CD8-positive, alpha-beta memory T cell (primary cell): ENCODE data around the gene METTL22. TPM values are rescaled to one million over a fixed set of nuclear protein-coding genes. Genes with fewer than 3 reads are reported as not detected.
A peak's percentile ranks its signal among the peaks of the same experiment; 100 is the strongest.

Experiments
- CTCF ChIA-PET: fragments of 350-600 bp; sonication (Branson Sonifier 250); formaldehyde crosslinking; loops from one replicate; lab custom pipeline; 2021; ENCODE audit warnings: antibody characterized with exemption; lab: Charles Lee
- POLR2A ChIA-PET: fragments of 350-600 bp; sonication (Branson Sonifier 250); formaldehyde crosslinking; loops from one replicate; lab custom pipeline; 2021; ENCODE audit warnings: antibody characterized with exemption; lab: Charles Lee
- DNase-seq, 5 donors: peaks; one replicate each; pipeline versions ENCODE4 v3.0.0 to v3.0.0-alpha.2; 2020 to 2022; ENCODE audit warnings: mixed read lengths in 1 of 5
- H3K27ac ChIP-seq: one replicate; pipeline ENCODE4 v1.7.0; 2013; ENCODE audit warnings: low read depth, mild to moderate bottlenecking, low read length, moderate library complexity
- H3K27me3 ChIP-seq: 2 replicates; pipeline ENCODE4 v1.7.0; 2013; ENCODE audit warnings: low read length, mild to moderate bottlenecking; ENCODE audit not compliant: insufficient read depth, poor library complexity, severe bottlenecking
- H3K36me3 ChIP-seq: 2 replicates; pipeline ENCODE4 v1.7.0; 2013; ENCODE audit warnings: mild to moderate bottlenecking, low read length, moderate library complexity; ENCODE audit not compliant: insufficient read depth
- H3K4me1 ChIP-seq: 2 replicates; pipeline ENCODE4 v1.7.0; 2013; ENCODE audit warnings: mild to moderate bottlenecking, low read length, moderate library complexity; ENCODE audit not compliant: insufficient read depth
- H3K4me3 ChIP-seq: 2 replicates; pipeline ENCODE4 v1.7.0; 2013; ENCODE audit warnings: mild to moderate bottlenecking, low read length
- H3K9me3 ChIP-seq: 2 replicates; pipeline ENCODE4 v1.7.0; 2013; ENCODE audit warnings: mild to moderate bottlenecking, low read length
- H3K27ac Mint-ChIP-seq, 8 donors: one replicate each; pipeline ENCODE4 v1.8.0; 2020 to 2021; ENCODE audit warnings: mixed read lengths in 8 of 8, mild to moderate bottlenecking in 6 of 8, inconsistent platforms in 3 of 8, moderate library complexity in 3 of 8
- H3K27me3 Mint-ChIP-seq, 2 donors: one replicate each; pipeline ENCODE4 v1.8.0; 2020 to 2021; ENCODE audit warnings: mixed read lengths in 2 of 2, mild to moderate bottlenecking in 1 of 2, moderate library complexity in 1 of 2
- H3K36me3 Mint-ChIP-seq, 3 donors: one replicate each; pipeline ENCODE4 v1.8.0; 2020 to 2021; ENCODE audit warnings: mixed read lengths in 3 of 3, inconsistent platforms in 1 of 3, mild to moderate bottlenecking in 1 of 3
- H3K4me1 Mint-ChIP-seq, 3 donors: one replicate each; pipeline ENCODE4 v1.8.0; 2020 to 2021; ENCODE audit warnings: mixed read lengths in 3 of 3, inconsistent platforms in 1 of 3, mild to moderate bottlenecking in 1 of 3
- H3K4me3 Mint-ChIP-seq, 7 donors: one replicate each; pipeline ENCODE4 v1.8.0; 2020 to 2021; ENCODE audit warnings: mixed read lengths in 7 of 7, mild to moderate bottlenecking in 6 of 7, moderate library complexity in 4 of 7, inconsistent platforms in 2 of 7
- H3K9me3 Mint-ChIP-seq, 5 donors: one replicate each; pipeline ENCODE4 v1.8.0; 2020 to 2022; ENCODE audit warnings: mixed read lengths in 5 of 5, mild to moderate bottlenecking in 3 of 5, moderate library complexity in 2 of 5, inconsistent platforms in 1 of 5
- polyA plus RNA-seq: library from polyadenylated mRNA; unstranded; fragments of 300-500 nt; fragmentation: Illumina TruSeq; gene quantifications from one replicate; pipeline ENCODE4 v1.2.3, GENCODE V29; 2021
- total RNA-seq, 2 experiments: library from RNA; stranded (reverse); gene quantifications; one replicate each; pipeline ENCODE4 v1.2.3, GENCODE V29; 2021

METTL22 gene
- total and polyA plus RNA-seq, 3 experiments from 2014 or later, result 10.8 to 24.1 (median 21.3) TPM

DNA sequence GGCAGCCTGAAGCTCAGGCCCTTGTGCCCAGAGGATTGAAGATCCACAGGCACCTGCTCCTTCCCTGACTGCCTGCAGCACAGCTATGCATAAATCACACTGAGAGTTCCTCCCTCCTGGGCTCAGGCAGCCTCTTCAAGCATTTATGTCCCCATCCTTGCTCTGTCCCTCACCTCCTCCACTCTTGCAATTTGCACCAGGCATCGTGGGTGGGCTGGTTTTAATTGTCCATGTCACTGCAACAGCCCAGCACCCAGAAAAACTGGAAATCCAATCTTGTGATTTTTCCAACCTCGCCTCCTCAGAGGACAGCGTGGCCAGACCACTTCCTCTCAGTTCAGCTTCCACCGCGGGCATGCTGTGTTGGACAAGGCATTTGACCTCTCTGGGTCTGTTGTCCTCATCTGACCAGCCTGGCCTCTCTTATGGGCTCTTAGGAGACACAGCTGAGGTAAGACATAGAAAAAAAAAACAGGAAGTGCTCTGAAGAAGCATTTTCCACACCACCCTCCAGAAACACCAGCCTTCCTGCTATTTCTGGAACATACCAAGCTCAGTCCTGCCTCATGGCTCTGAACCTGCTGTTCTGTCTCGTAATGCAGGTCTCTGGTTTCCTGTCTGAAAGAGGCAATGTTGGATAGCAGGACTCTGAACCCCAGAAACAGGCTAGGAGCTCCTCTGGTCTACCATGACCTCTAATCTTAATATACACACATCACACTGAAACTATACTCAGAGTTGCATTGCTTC, 39.5 kb upstream of the METTL22 start:
- Histone ChIP-seq H3K9me3 (no peaks in the 10 kb centered on the region), H3K4me1 (no peaks in the 10 kb centered on the region), H3K27me3 (peaks cover under 1% of the 10 kb centered on the region), H3K27ac (no peak overlapping the region), H3K4me3 (no peak overlapping the region), H3K36me3 (no peaks in the 10 kb centered on the region)
- Mint-ChIP-seq H3K4me1 (no peaks in the 10 kb centered on the region), H3K27me3 (peaks cover 17 to 46% of the 10 kb centered on the region in 2 donors), H3K4me3 (no peak overlapping the region), H3K9me3 (peaks cover 0 to 2% (median 0%) of the 10 kb centered on the region in 5 donors), H3K27ac (no peak overlapping the region), H3K36me3 (no peaks in the 10 kb centered on the region)
- ChIA-PET POLR2A (no interaction called here), CTCF (interaction anchor here (1.4 kb wide), 1 partner anchor 9 kb away, joined by 4 read pairs; no protein-coding TSS in a partner anchor)
- DNase-seq, result no peak

DNA sequence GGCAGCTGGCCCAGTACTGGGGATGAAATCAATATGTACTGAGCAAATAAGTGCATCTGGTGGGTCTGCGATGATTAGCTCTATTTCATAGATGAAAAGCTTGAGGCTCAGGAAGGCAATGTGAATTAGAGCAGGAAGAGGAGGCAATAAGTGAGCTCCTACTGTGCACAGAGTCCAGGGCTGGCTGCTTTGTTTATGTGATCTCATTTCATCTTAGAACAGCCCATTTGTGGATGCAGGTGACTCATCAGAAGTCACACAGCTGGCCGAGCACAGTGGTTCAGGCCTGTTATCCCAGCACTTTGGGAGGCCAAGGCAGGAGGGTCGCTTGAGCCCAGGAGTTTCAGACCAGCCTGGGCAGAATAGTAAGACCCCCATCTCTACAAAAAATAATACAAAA, 38.3 kb upstream of the METTL22 start:
- H3K4me1 ChIP-seq, result no peaks in the 10 kb centered on the region
- H3K27ac ChIP-seq, result no peak overlapping the region
- peaks cover 0 to 2% (median 0%) of the 10 kb centered on the region in 5 donors for H3K9me3 Mint-ChIP-seq
- POLR2A ChIA-PET, result no interaction called here
- no peak overlapping the region for H3K4me3 Mint-ChIP-seq
- no peaks in the 10 kb centered on the region for H3K36me3 Mint-ChIP-seq
- no peak overlapping the region for H3K27ac Mint-ChIP-seq
- CTCF ChIA-PET, result no interaction called here
- H3K4me1 Mint-ChIP-seq, result no peaks in the 10 kb centered on the region
- H3K27me3 Mint-ChIP-seq, result peaks cover 17 to 44% of the 10 kb centered on the region in 2 donors
- peaks cover 6% of the 10 kb centered on the region for H3K27me3 ChIP-seq
- H3K9me3 ChIP-seq, result no peaks in the 10 kb centered on the region
- no peak overlapping the region for H3K4me3 ChIP-seq
- no peak for DNase-seq
- no peaks in the 10 kb centered on the region for H3K36me3 ChIP-seq

DNA sequence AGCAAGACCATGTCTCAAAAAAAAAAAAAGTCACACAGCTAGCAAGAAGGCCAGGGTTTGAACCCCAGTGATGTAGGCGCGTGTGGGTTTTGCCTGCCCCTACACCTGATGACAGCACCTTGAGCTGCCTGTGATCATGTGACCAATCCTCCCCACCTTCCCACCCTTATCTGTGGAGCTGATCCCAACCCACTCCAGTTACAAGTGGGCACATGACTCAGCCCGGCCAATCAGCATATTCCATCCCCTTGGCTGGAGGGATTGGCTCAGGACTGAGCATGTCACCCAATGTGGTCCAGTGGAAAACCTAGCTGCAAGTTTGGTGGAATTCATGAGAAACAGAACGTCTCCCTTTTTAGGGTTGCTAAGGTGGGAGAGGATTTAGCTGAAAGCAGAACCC, 37.8 kb upstream of the METTL22 start:
- Mint-ChIP-seq H3K27me3 (peaks cover 21 to 46% of the 10 kb centered on the region in 2 donors), H3K4me1 (peaks cover 0 to 3% (median 2%) of the 10 kb centered on the region in 3 donors), H3K27ac (peak overlapping the region in 1 of 8 donors; percentile 68), H3K4me3 (no peak overlapping the region), H3K36me3 (peaks cover 0 to 1% (median 0%) of the 10 kb centered on the region in 3 donors), H3K9me3 (peaks cover 0 to 2% (median 0%) of the 10 kb centered on the region in 5 donors)
- POLR2A ChIA-PET, result no interaction called here
- CTCF ChIA-PET, result interaction anchor here (1.2 kb wide), 1 partner anchor 18 kb away, joined by 3 read pairs; no protein-coding TSS in a partner anchor
- no peak for DNase-seq
- no peaks in the 10 kb centered on the region for H3K36me3 ChIP-seq
- peaks cover 6% of the 10 kb centered on the region for H3K27me3 ChIP-seq
- H3K27ac ChIP-seq, result no peak overlapping the region
- no peaks in the 10 kb centered on the region for H3K9me3 ChIP-seq
- H3K4me1 ChIP-seq, result no peaks in the 10 kb centered on the region
- no peak overlapping the region for H3K4me3 ChIP-seq

DNA sequence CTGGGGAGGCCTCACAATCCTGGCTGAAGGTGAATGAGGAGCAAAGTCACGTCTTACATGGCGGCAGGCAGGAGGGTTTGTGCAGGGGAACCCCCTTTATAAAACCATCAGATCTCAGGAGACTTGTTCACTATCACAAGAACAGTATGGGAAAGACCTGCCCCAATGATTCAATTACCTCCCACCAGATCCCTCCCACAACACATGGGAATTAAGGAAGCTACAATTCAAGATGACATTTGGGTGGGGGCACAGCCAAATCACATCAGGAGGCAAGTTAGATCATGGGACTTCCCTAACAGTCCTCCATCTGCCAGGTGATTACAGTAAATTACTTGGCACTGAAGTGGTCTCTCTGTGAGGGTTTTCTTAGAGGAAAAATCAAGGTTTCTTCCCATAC, 36.5 kb upstream of the METTL22 start:
- Histone ChIP-seq H3K4me3 (no peak overlapping the region), H3K27me3 (peaks cover 13% of the 10 kb centered on the region), H3K36me3 (no peaks in the 10 kb centered on the region), H3K27ac (no peak overlapping the region), H3K9me3 (no peaks in the 10 kb centered on the region), H3K4me1 (no peaks in the 10 kb centered on the region)
- peaks cover 25 to 45% of the 10 kb centered on the region in 2 donors for H3K27me3 Mint-ChIP-seq
- CTCF ChIA-PET, result no interaction called here
- no peak for DNase-seq
- peaks cover 0 to 6% (median 3%) of the 10 kb centered on the region in 3 donors for H3K4me1 Mint-ChIP-seq
- no peak overlapping the region for H3K4me3 Mint-ChIP-seq
- POLR2A ChIA-PET, result no interaction called here
- H3K9me3 Mint-ChIP-seq, result peaks cover 0 to 3% (median 0%) of the 10 kb centered on the region in 5 donors
- H3K27ac Mint-ChIP-seq, result no peak overlapping the region
- H3K36me3 Mint-ChIP-seq, result peaks cover 0 to 2% (median 0%) of the 10 kb centered on the region in 3 donors

DNA sequence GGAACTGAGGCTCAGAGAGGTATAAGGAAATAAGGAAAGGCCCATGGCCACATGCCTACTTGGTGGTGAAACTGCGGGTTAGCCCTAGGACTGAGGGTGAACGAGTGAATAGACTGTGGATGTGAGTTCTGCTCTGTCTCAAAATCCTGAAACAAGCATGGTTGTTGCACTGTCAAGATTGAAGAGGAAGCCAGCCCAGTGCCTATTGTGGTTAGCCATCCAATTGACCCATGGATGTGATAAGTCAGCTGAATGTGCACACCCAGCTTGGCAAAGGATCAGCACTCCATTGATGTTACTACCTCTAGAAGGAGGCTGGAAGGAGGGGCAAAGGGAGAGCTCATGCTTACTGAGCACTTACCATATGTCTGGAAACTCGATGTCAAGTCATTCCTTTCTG, 35.6 kb upstream of the METTL22 start:
- DNase-seq, result no peak
- Mint-ChIP-seq H3K4me1 (peaks cover 0 to 7% (median 3%) of the 10 kb centered on the region in 3 donors), H3K4me3 (no peak overlapping the region), H3K9me3 (peaks cover 0 to 4% (median 0%) of the 10 kb centered on the region in 5 donors), H3K27ac (no peak overlapping the region), H3K36me3 (peaks cover 0 to 2% (median 0%) of the 10 kb centered on the region in 3 donors), H3K27me3 (peaks cover 26 to 47% of the 10 kb centered on the region in 2 donors)
- Histone ChIP-seq H3K27ac (no peak overlapping the region), H3K4me3 (no peak overlapping the region), H3K27me3 (peaks cover 14% of the 10 kb centered on the region), H3K36me3 (no peaks in the 10 kb centered on the region), H3K4me1 (no peaks in the 10 kb centered on the region), H3K9me3 (no peaks in the 10 kb centered on the region)
- ChIA-PET CTCF (no interaction called here), POLR2A (no interaction called here)

DNA sequence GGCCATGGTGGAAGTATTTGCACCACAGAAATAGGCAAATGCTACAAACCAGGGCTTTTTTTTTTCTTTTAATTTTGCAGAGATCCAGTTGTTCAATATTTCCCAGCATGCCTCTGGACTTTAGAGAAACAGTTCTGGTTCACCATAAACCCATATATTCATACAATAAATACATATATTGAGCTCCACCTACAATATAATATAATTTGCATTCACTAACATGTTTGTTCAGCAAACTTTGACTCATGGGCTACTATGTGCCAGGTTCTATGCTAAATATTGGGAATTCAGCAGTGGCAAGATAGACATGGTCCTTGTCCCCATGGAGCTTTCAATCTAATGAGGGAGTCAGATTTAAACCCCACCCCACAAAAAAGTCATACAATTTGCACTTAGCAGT, 34.4 kb upstream of the METTL22 start:
- no peak for DNase-seq
- no peak overlapping the region for H3K27ac ChIP-seq
- POLR2A ChIA-PET, result no interaction called here
- peaks cover 14% of the 10 kb centered on the region for H3K27me3 ChIP-seq
- no peak overlapping the region for H3K27ac Mint-ChIP-seq
- H3K4me1 Mint-ChIP-seq, result peaks cover 0 to 7% (median 3%) of the 10 kb centered on the region in 3 donors
- H3K27me3 Mint-ChIP-seq, result peaks cover 26 to 44% of the 10 kb centered on the region in 2 donors
- H3K36me3 ChIP-seq, result no peaks in the 10 kb centered on the region
- H3K36me3 Mint-ChIP-seq, result peaks cover 0 to 2% (median 0%) of the 10 kb centered on the region in 3 donors
- no peak overlapping the region for H3K4me3 Mint-ChIP-seq
- CTCF ChIA-PET, result no interaction called here
- H3K4me1 ChIP-seq, result no peaks in the 10 kb centered on the region
- peaks cover 0 to 4% (median 0%) of the 10 kb centered on the region in 5 donors for H3K9me3 Mint-ChIP-seq
- no peaks in the 10 kb centered on the region for H3K9me3 ChIP-seq
- no peak overlapping the region for H3K4me3 ChIP-seq

DNA sequence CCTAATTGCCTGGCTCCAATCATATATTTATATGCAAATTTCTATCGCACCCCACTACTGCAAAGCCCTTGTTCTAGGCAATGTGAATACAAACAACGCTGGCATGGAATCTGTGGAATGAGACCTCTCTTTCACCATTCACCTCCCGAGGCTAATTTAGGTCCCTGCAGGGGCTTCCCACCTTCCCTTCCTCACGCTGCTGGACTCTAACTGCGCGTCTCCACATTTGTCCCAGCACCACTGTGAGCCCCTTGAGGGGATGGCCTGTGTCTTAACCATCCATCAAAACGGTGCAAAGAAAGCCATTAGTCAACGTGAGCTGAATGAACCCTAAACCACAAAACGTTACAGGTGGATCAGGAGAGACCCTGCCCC, 32.8 kb upstream of the METTL22 start:
- no peaks in the 10 kb centered on the region for H3K36me3 ChIP-seq
- Mint-ChIP-seq H3K27ac (no peak overlapping the region), H3K4me1 (peaks cover 0 to 7% (median 3%) of the 10 kb centered on the region in 3 donors), H3K36me3 (peaks cover 0 to 2% (median 0%) of the 10 kb centered on the region in 3 donors), H3K4me3 (peak overlapping the region in 1 of 7 donors; percentile 25), H3K9me3 (peaks cover 0 to 4% (median 0%) of the 10 kb centered on the region in 5 donors), H3K27me3 (peaks cover 26 to 44% of the 10 kb centered on the region in 2 donors)
- no peak overlapping the region for H3K27ac ChIP-seq
- no peaks in the 10 kb centered on the region for H3K4me1 ChIP-seq
- no peaks in the 10 kb centered on the region for H3K9me3 ChIP-seq
- H3K4me3 ChIP-seq, result no peak overlapping the region
- CTCF ChIA-PET, result no interaction called here
- H3K27me3 ChIP-seq, result peaks cover 14% of the 10 kb centered on the region
- POLR2A ChIA-PET, result no interaction called here
- DNase-seq, result no peak
